H1 (cell line): ENCODE results near the gene TAAR9. TPM values are rescaled to one million over a fixed set of nuclear protein-coding genes. Genes with fewer than 3 reads are reported as not detected.

Experiments used
- CTCF ChIA-PET: fragments of 300-600 bp; sonication (Branson Sonifier 250); formaldehyde crosslinking; loops from one replicate; lab custom pipeline; 2021; ENCODE audit not compliant: partially characterized antibody; lab: Charles Lee
- POLR2A ChIA-PET: fragments of 300-600 bp; sonication (Branson Sonifier 250); formaldehyde crosslinking; loops from one replicate; lab custom pipeline; 2021; ENCODE audit warnings: inconsistent platforms; ENCODE audit not compliant: partially characterized antibody; lab: Charles Lee
- DNase-seq, 2 experiments: peaks; one replicate each; pipeline versions ENCODE4 v3.0.0 to v3.0.0-alpha.2; 2010 to 2022; ENCODE audit warnings: low spot score in 2 of 2, low read depth in 1 of 2, mixed read lengths in 1 of 2
- FAIRE-seq: peaks from 2 replicates; lab custom pipeline; 2011; peaks lifted over from hg19 to GRCh38; lab: Jason Lieb, UNC
- H2AFZ ChIP-seq: 2 replicates; pipeline ENCODE4 v1.8.1; 2012; ENCODE audit warnings: low read length, inconsistent platforms
- H2AK5ac ChIP-seq: 2 replicates; pipeline ENCODE4 v1.6.1; 2013; ENCODE audit warnings: low read depth, low read length
- H2BK120ac ChIP-seq: replicated peaks from 2 replicates; pipeline ENCODE3; 2013; ENCODE audit warnings: low read depth, low read length, inconsistent platforms
- H2BK12ac ChIP-seq: 2 replicates; pipeline ENCODE4 v1.6.1; 2013; ENCODE audit warnings: low read depth, low read length
- H2BK15ac ChIP-seq: 2 replicates; pipeline ENCODE4 v1.6.1; 2013; ENCODE audit warnings: low read length
- H2BK20ac ChIP-seq: 2 replicates; pipeline ENCODE4 v1.6.1; 2013; ENCODE audit warnings: low read length
- H2BK5ac ChIP-seq: 2 replicates; pipeline ENCODE4 v1.6.1; 2013; ENCODE audit warnings: low read depth, low read length
- H3K14ac ChIP-seq: 2 replicates; pipeline ENCODE4 v1.6.1; 2013; ENCODE audit warnings: inconsistent platforms; ENCODE audit not compliant: insufficient read length
- H3K18ac ChIP-seq: 2 replicates; pipeline ENCODE4 v1.6.1; 2013; ENCODE audit warnings: low read length; ENCODE audit errors: extremely low read depth
- H3K23ac ChIP-seq: 2 replicates; pipeline ENCODE4 v1.6.1; 2013; ENCODE audit warnings: inconsistent platforms; ENCODE audit not compliant: insufficient read length
- H3K23me2 ChIP-seq: 2 replicates; pipeline ENCODE4 v1.6.1; 2013; ENCODE audit warnings: low read depth, low read length
- H3K27ac ChIP-seq: 2 replicates; pipeline ENCODE4 v1.6.1; 2011; ENCODE audit warnings: low read depth, low read length, inconsistent platforms
- H3K27me3 ChIP-seq, 4 experiments: replicated peaks in 1 of 4; 1 replicate in 1 of 4; 2 replicates in 3 of 4; pipeline versions ENCODE4 v1.6.1 to v1.8.1; 2011 to 2013; ENCODE audit warnings: low read length in 3 of 4, mild to moderate bottlenecking in 3 of 4, inconsistent platforms in 2 of 4, mixed read lengths in 2 of 4, moderate library complexity in 1 of 4; ENCODE audit not compliant: control insufficient read depth in 3 of 4, insufficient read depth in 3 of 4; ENCODE audit errors: extremely low read depth in 1 of 4
- H3K36me3 ChIP-seq, 4 experiments: 2 replicates each; pipeline versions ENCODE4 v1.6.1 to v1.8.1; 2011 to 2013; ENCODE audit warnings: mild to moderate bottlenecking in 4 of 4, low read length in 3 of 4, moderate library complexity in 2 of 4, control low read depth in 1 of 4, inconsistent platforms in 1 of 4; ENCODE audit not compliant: insufficient read depth in 4 of 4, control insufficient read depth in 2 of 4
- H3K4ac ChIP-seq: replicated peaks from 2 replicates; pipeline ENCODE3; 2013; ENCODE audit warnings: low read length, low read depth, mixed read lengths, inconsistent platforms; ENCODE audit not compliant: insufficient read length
- H3K4me1 ChIP-seq, 4 experiments: replicated peaks in 1 of 4; 1 replicate in 1 of 4; 2 replicates in 3 of 4; pipeline versions ENCODE4 v1.6.1 to v1.8.1; 2011 to 2013; ENCODE audit warnings: low read length in 3 of 4, inconsistent platforms in 2 of 4, mixed read lengths in 1 of 4; ENCODE audit not compliant: insufficient read depth in 4 of 4, control insufficient read depth in 3 of 4
- H3K4me2 ChIP-seq, 2 experiments: 2 replicates each; pipeline versions ENCODE4 v1.6.1 to v1.8.1; 2011 to 2013; ENCODE audit warnings: low read depth in 2 of 2, low read length in 2 of 2, control low read depth in 1 of 2, inconsistent platforms in 1 of 2, mild to moderate bottlenecking in 1 of 2; ENCODE audit not compliant: insufficient read depth in 1 of 2
- H3K4me3 ChIP-seq, 4 experiments: fragments of 200-600, 300-600 bp in 1 of 4; sonication (generic), shearing (Covaris generic), sonication (Bioruptor Twin) in 1 of 4; 2 replicates each; pipeline versions ENCODE4 v1.5.1 to v1.8.1; 2011 to 2016; ENCODE audit warnings: low read length in 4 of 4, low read depth in 3 of 4, control low read depth in 2 of 4, inconsistent platforms in 2 of 4, mild to moderate bottlenecking in 2 of 4, mixed read lengths in 1 of 4, moderate library complexity in 1 of 4; ENCODE audit not compliant: insufficient read depth in 2 of 4; ENCODE audit errors: extremely low read depth in 1 of 4
- H3K56ac ChIP-seq: replicated peaks from 2 replicates; pipeline ENCODE3; 2013; ENCODE audit warnings: low read depth, mild to moderate bottlenecking, mixed read lengths, low read length, inconsistent platforms; ENCODE audit not compliant: insufficient read length
- H3K79me1 ChIP-seq: 2 replicates; pipeline ENCODE4 v1.6.1; 2013; ENCODE audit warnings: low read depth, low read length, control low read depth
- H3K79me2 ChIP-seq, 2 experiments: 2 replicates each; pipeline versions ENCODE4 v1.6.1 to v1.8.1; 2012 to 2013; ENCODE audit warnings: low read length in 2 of 2, mild to moderate bottlenecking in 2 of 2, inconsistent platforms in 1 of 2; ENCODE audit not compliant: insufficient read depth in 2 of 2, control insufficient read depth in 1 of 2
- H3K9ac ChIP-seq, 4 experiments: replicated peaks in 1 of 4; 1 replicate in 1 of 4; 2 replicates in 3 of 4; pipeline versions ENCODE4 v1.6.1 to v1.8.1; 2011 to 2013; ENCODE audit warnings: low read depth in 3 of 4, low read length in 3 of 4, control low read depth in 2 of 4, mild to moderate bottlenecking in 2 of 4, moderate library complexity in 2 of 4, inconsistent platforms in 1 of 4; ENCODE audit errors: extremely low read depth in 1 of 4
- H3K9me3 ChIP-seq, 2 experiments: 2 replicates each; pipeline versions ENCODE4 v1.6.1 to v1.8.1; 2012 to 2013; ENCODE audit warnings: mild to moderate bottlenecking in 2 of 2, moderate library complexity in 2 of 2, control low read depth in 1 of 2, inconsistent platforms in 1 of 2, low read depth in 1 of 2, low read length in 1 of 2, mixed read lengths in 1 of 2; ENCODE audit not compliant: insufficient read depth in 2 of 2
- H4K20me1 ChIP-seq, 2 experiments: replicated peaks in 1 of 2; 2 replicates each; pipeline versions ENCODE3 to v1.8.1; 2011 to 2013; ENCODE audit warnings: inconsistent platforms in 2 of 2, low read length in 2 of 2, mild to moderate bottlenecking in 1 of 2; ENCODE audit not compliant: insufficient read depth in 2 of 2, control insufficient read depth in 1 of 2
- H4K5ac ChIP-seq: 2 replicates; pipeline ENCODE4 v1.6.1; 2013; ENCODE audit warnings: low read length, low read depth, mixed read lengths, inconsistent platforms; ENCODE audit not compliant: insufficient read length
- H4K8ac ChIP-seq: 2 replicates; pipeline ENCODE4 v1.8.0; 2013; ENCODE audit warnings: mild to moderate bottlenecking, moderate library complexity, low read length, inconsistent platforms; ENCODE audit not compliant: insufficient read depth; ENCODE audit errors: extremely low read depth
- H4K91ac ChIP-seq: replicated peaks from 2 replicates; pipeline ENCODE3; 2013; ENCODE audit warnings: low read length, mixed read lengths, inconsistent platforms; ENCODE audit not compliant: insufficient read length
- BCL11A ChIP-seq, 2 experiments: IDR thresholded peaks; one replicate each; pipeline ENCODE4 v1.6.1; 2011; ENCODE audit warnings: low read depth in 2 of 2, low read length in 2 of 2, mild to moderate bottlenecking in 2 of 2
- CBX5 ChIP-seq: fragments of 300-800, 300-1000 bp; sonication (generic); IDR thresholded peaks from 2 replicates; pipeline ENCODE4 v1.7.1; 2016; ENCODE audit warnings: antibody characterized with exemption, low read length, low read depth
- EGR1 ChIP-seq: IDR thresholded peaks from 2 replicates; pipeline ENCODE4 v1.6.1; 2011; ENCODE audit warnings: low read depth, low read length, borderline replicate concordance
- EZH2 ChIP-seq: fragments of 200-600 bp; sonication (generic); IDR thresholded peaks from 2 replicates; pipeline ENCODE4 v1.7.1; 2012; ENCODE audit warnings: low read depth, mild to moderate bottlenecking, moderate library complexity, low read length, inconsistent platforms; ENCODE audit not compliant: severe bottlenecking
- JUN ChIP-seq: IDR thresholded peaks from 2 replicates; pipeline ENCODE4 v1.6.1; 2011; ENCODE audit warnings: low read depth, mild to moderate bottlenecking, improper control_type of control experiment, low read length
- KDM5A ChIP-seq: fragments of 200-600 bp; IDR thresholded peaks from 2 replicates; pipeline ENCODE4 v1.7.1; 2012; ENCODE audit warnings: mild to moderate bottlenecking, low read length, inconsistent platforms, mixed read lengths
- POLR2A ChIP-seq, 2 experiments: IDR thresholded peaks; 1 replicate in 1 of 2; 2 replicates in 1 of 2; pipeline ENCODE4 v1.6.1; 2011; ENCODE audit warnings: low read depth in 2 of 2, low read length in 2 of 2, mild to moderate bottlenecking in 2 of 2; ENCODE audit errors: control extremely low read depth in 1 of 2
- POLR2AphosphoS5 ChIP-seq: IDR thresholded peaks from 2 replicates; pipeline ENCODE4 v1.6.1; 2011; ENCODE audit warnings: low read depth, low read length
- RAD21 ChIP-seq, 2 experiments: IDR thresholded peaks in 1 of 2; conservative IDR thresholded peaks in 1 of 2; 2 replicates each; pipeline ENCODE4 v1.6.1; 2011; ENCODE audit warnings: low read depth in 2 of 2, low read length in 2 of 2, improper control_type of control experiment in 1 of 2, inconsistent platforms in 1 of 2, mild to moderate bottlenecking in 1 of 2, moderate library complexity in 1 of 2
- RFX5 ChIP-seq: IDR thresholded peaks from 2 replicates; pipeline ENCODE4 v1.6.1; 2011; ENCODE audit warnings: low read depth, low read length, improper control_type of control experiment, borderline replicate concordance
- RNF2 ChIP-seq: fragments of 200-900, 300-1000 bp; sonication (generic); IDR thresholded peaks from 2 replicates; pipeline ENCODE4 v1.7.1; 2016; ENCODE audit warnings: borderline replicate concordance, low read depth, mild to moderate bottlenecking, antibody characterized with exemption, low read length; ENCODE audit not compliant: poor library complexity, severe bottlenecking; ENCODE audit errors: missing control alignments
- TCF12 ChIP-seq: IDR thresholded peaks from 2 replicates; pipeline ENCODE4 v1.6.1; 2011; ENCODE audit warnings: low read depth, mild to moderate bottlenecking, low read length
- TEAD4 ChIP-seq: IDR thresholded peaks from 2 replicates; pipeline ENCODE4 v1.6.1; 2012; ENCODE audit warnings: low read depth, low read length, inconsistent platforms, mixed read lengths
- WGBS, 2 experiments: shearing (Covaris generic) in 1 of 2; methylation state at CpG; one replicate each; pipeline versions ENCODE4 v1.1.6 to v1.1.7; 2013 to 2015; ENCODE audit warnings: low lambda C conversion rate in 2 of 2, mixed read lengths in 2 of 2, inconsistent platforms in 1 of 2, low coverage in 1 of 2, missing lambda C conversion rate in 1 of 2; ENCODE audit not compliant: insufficient replicate concordance in 2 of 2, insufficient coverage in 1 of 2, insufficient read length in 1 of 2; ENCODE audit errors: extremely low coverage in 1 of 2, missing lambda C conversion rate in 1 of 2; 5-methylcytosine and 5-hydroxymethylcytosine counted together
- polyA plus RNA-seq, 7 experiments: library from polyadenylated mRNA; depleted of rRNA in 3 of 7; stranded (reverse) in 5 of 7; unstranded in 2 of 7; fragments of >200 nt in 5 of 7; fragments of 200-250 nt in 2 of 7; gene quantifications; 1 replicate in 5 of 7; 2 replicates in 1 of 7; 4 replicates in 1 of 7; pipeline versions ENCODE4 v1.2.1 to v1.2.3, GENCODE V29; 2011 to 2013; ENCODE audit warnings: missing spikeins in 2 of 7, mixed read lengths in 2 of 7
- total RNA-seq: library from RNA; stranded (reverse); fragmentation: NEBNext Ultra II Directional; extraction: Animal tissue kit (Norgen Biotek cat#: 25700); gene quantifications from 2 replicates; pipeline ENCODE4 v1.2.1, GENCODE V29; 2021

The TAAR9 gene
- total and polyA plus RNA-seq, 2 of the 8 experiments (the other 6 are each of a cell fraction or from before 2014, with no cell fraction given) = not detected

GRCh38 chr6:132495604-132496079 is 42.4 kb upstream of the TAAR9 start:
- Histone ChIP-seq H3K4me3 (no peak overlapping the region), H3K23me2 (peaks cover 1% of the 10 kb centered on the region; the same call in 1 of the 2 replicates), H2BK20ac (no peak overlapping the region), H3K27ac (no peak overlapping the region), H2BK15ac (no peak overlapping the region), H2BK5ac (no peak overlapping the region), H3K4me1 (peaks cover 0 to 4% (median 2%) of the 10 kb centered on the region in 4 experiments; a peak in 5 of 7 replicates), H3K9me3 (0 out of 4 replicates have a peak, but pooled peaks cover 0 to 3% of the 10 kb centered on the region in 2 experiments), H3K27me3 (no peaks in the 10 kb centered on the region), H2AK5ac (no peak overlapping the region), H3K4ac (no peak overlapping the region), H3K14ac (no peak overlapping the region), H3K23ac (no peak overlapping the region), H4K8ac (no peak overlapping the region), H3K56ac (no peak overlapping the region), H3K9ac (no peak overlapping the region), H3K4me2 (no peak overlapping the region), H2BK12ac (no peak overlapping the region), H3K18ac (no peak overlapping the region), H3K79me1 (no peaks in the 10 kb centered on the region; the same call in none of the 2 replicates), H3K36me3 (peaks cover 0 to 7% (median 0%) of the 10 kb centered on the region in 4 experiments; a peak in 2 of 8 replicates), H2BK120ac (no peak overlapping the region), H4K5ac (no peak overlapping the region), H4K20me1 (peaks cover 0 to 4% of the 10 kb centered on the region in 2 experiments), H4K91ac (no peak overlapping the region), H3K79me2 (peaks cover 0 to 5% of the 10 kb centered on the region in 2 experiments; a peak in 1 of 4 replicates), H2AFZ (no peak overlapping the region)
- FAIRE-seq = no peak
- no peak for DNase-seq
- ChIA-PET CTCF (interaction anchor here (1.4 to 4.6 kb wide), 4 partner anchors 10 to 216 kb away, joined by 4 to 23 read pairs (median 6); no protein-coding TSS in a partner anchor), POLR2A (interaction anchor here (0.7 kb wide), 1 partner anchor 225 kb away, joined by 3 read pairs; no protein-coding TSS in a partner anchor)
- WGBS, 2 experiments = 88% methylated on average over 2 of the region's 2 CpGs; no CpG with 5 or more reads in 1 of the 2 experiments
- TF ChIP-seq POLR2A (IDR thresholded peaks at IDR 0.05; ENCODE audit: control extremely low read depth in 1 of 2, low read depth in 2 of 2, low read length in 2 of 2) (no peak), CBX5 (no peak), POLR2AphosphoS5 (no peak), BCL11A (IDR thresholded peaks at IDR 0.05; ENCODE audit: low read depth in 2 of 2, low read length in 2 of 2) (no peak), EZH2 (no peak), JUN (no peak), RNF2 (no peak), EGR1 (no peak), RAD21 (IDR thresholded peaks at IDR 0.05 in 1 of 2, conservative IDR thresholded peaks at IDR 0.05 in 1 of 2; ENCODE audit: low read depth in 2 of 2, low read length in 2 of 2) (no peak), TCF12 (no peak), TEAD4 (no peak), RFX5 (no peak), KDM5A (no peak)
